Measurements from ENCODE around the gene CASP9.
"Not testable (repeated sequence)": the region's sequence is repeated elsewhere in the genome, so short reads cannot be mapped to it uniquely, and the experiment has no call there.

The CASP9 gene

DNA sequence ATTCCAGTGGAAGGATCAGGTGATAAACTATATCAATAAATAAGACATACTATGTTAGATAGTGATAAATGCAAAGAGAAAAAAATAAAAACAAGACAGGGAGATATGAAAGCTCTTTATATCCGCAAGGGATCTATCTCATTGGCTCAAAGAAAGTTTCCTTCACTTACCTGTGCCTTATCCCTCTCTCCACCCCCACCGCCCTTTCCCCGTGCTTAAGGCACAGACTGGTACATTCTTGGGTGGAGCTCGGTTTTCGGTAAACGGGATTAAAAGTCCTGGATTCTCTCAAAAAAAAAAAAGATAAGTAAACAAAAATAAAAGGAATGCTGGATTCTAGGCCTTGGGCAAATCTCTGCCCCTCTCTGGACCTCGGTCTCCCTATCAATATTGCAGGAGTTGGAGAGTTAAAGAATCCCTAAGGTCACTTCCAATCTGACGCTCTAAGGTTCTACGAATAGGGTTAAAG, 2.0 kb upstream of the CASP9 start:
- no peak for DNase-seq (ENCODE audit: low read depth in 3 of 3)

DNA sequence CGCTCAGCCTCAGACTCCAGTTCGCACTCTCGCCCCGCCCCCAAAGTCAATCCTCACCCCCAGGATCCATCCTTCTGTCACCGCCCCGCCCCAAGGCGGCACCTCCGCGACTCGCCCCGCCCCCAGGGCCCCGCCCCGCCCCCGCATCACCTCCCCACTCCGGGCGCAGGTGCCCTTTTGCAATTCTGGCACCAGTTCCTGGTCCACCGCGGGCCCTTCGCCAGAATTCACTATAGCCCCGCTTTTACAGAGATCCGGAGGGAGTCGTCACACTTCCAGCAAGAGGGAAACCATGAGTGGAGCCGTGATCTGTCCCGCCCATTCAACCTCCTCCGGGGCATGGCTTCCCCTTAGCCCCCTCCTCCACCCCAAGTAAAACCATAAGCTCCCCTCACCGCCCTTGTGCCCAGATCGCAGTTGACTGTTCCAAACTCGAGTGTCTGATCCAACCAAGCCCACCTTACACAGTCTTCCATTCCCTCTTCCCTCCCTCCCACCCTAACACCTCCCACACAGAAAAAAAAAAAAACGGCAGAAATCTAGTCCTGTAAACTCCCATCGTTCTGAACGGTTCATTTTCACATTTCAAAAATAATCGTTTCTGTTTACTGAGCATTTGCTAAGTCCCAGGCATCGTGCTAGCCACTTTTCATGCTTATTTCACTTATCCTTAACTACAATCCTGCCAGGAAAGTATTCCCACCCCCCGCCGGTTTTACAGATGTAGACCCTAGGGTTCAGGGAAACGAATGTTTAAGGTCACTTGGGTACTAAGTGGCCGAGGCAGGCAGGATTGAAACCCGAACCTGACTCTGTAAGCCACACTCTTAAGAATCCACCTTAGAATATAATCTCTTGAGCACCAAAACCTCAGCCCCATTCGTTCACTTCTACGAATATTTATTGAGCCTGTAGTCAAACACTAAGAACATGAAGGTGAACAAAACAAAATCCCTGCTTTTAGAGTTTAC, 1.3 kb upstream of the CASP9 start:
- peak in 1 of 3 donors; percentile 99 for DNase-seq (ENCODE audit: low read depth in 3 of 3)

DNA sequence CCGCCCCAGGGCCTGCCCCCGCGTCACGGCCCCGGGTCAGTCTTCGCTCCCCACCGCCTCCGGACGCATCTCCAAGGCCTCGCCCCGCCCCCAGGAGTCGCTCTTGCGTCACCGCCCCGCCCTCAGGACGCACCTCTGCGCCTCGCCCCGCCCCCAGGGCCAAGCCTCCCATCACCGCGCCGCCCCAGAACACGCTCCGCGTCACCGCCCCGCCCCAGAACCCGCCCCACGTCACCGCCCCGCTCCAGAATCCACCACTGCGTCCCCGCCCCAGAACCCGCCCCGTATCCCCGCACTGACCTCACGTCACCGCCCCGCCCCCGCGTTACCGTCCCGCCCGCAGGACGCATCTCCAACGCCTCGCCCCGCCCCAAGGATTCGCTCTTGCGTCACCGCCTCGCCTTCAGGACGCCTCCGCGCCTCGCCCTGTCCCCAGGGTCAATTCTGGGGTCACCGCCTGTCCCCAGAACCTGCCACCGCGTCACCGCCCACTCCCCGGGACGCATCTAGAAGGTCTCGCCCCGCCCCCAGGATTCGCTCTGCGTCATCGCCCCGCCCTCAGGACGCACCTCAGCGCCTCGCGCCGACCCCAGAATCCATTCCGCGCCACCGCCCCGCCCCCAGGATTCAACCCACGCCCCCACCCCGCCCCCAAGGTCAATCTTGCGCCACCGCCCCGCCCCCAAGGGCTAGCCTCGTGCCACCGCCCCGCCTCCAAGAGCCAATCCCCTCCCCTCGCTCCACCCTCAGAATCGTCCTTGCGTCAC, 451 bp upstream of the CASP9 start:
- DNase-seq (ENCODE audit: low read depth in 3 of 3), result peak; percentile 98 to 100 (median 99)

DNA sequence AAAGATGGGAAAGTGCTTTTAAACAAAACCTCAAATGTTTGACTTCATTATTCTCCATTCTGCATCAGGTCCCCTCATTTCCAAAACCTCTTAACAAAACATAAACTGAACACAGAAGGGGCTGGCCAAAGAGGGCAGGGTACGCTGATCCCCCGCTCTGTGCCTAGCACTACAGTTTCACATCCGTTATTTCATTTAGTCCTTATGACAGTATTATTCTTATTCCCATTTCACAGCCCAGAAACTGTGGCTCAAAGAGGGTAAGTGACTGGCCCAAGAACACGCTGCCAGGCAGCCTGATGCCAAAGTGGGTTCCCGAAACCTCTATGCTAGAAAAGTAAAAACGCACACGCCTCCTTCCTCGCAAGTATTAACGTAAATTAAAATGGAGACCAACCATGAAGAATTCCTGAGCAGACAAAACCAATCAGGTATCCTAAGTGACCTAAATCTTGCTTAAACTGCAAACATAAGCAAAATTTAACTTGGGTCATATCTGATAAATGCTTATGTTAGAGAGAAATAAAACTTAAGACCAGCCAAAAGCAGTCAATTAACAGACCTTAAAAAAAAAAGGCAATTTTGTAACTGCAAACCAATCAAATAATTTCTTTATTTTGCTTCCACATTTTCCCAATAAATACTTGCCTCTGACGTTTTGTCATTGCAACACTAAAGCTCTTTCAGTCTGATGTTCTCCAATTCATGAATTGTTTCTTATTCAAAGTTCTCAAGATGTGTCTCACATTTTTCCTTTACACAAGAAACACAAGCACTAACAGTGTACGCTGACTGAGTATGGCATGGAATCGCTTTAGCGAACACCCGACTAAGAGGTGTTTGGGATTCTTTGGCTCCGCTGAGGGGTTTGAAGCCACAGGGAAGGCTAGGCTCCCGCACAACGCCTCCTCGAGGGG, 653 bp downstream of the CASP9 start:
- DNase-seq (ENCODE audit: low read depth in 3 of 3), result peak in 1 of 3 donors; percentile 3

DNA sequence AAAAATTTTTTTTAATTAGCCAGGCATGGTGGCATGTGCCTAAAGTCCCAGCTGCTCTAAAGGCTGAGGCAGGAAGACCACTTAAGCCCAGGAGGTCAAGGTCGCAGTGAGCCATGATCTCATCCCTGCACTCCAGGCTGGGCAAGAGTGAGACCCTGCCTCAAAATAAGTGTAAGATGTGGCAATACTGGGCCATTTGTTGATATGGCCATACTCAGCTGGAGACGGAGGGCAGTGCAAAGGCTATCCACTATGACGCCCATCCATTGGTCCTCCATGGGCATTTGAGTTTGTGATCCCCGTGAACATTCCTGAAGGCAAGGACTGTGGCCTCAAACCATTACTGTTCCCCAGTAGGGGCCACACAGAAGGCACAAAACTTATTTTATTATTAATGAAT, 1.5 kb downstream of the CASP9 start:
- DNase-seq (ENCODE audit: low read depth in 3 of 3), result no peak

DNA sequence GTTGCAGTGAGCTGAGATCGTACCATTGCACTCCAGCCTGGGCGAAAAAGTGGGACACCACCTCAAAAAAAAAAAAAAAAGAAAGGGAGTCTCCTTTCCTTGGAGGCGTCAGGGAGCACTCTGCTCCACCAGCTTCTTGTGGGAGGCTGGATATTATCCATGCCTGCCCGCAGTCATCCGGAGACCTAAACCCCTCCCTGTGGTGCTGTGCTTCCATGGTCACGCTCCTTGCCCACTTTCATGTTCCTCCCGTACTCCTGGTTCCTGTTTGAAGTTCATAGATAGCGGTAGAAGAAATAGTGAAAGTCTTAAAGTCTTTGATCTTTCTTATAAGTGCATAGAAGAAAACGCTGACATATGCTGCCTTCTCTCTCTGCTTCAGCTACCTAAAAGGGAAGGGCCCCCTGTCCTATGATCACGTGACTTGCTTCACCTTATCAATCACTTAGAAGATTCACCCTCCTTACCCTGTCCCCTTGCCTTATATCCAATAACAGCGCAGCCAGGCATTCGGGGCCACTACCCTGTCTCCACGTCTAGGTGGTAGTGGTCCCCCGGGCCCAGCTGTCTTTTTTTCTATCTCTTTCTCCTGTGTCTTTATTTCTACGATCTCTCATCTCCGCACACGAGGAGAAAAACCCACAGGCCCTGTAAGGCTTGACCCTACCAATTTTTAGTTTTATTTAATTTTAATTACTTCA, 2.7 kb downstream of the CASP9 start:
- DNase-seq (ENCODE audit: low read depth in 3 of 3), result not testable (repeated sequence)

DNA sequence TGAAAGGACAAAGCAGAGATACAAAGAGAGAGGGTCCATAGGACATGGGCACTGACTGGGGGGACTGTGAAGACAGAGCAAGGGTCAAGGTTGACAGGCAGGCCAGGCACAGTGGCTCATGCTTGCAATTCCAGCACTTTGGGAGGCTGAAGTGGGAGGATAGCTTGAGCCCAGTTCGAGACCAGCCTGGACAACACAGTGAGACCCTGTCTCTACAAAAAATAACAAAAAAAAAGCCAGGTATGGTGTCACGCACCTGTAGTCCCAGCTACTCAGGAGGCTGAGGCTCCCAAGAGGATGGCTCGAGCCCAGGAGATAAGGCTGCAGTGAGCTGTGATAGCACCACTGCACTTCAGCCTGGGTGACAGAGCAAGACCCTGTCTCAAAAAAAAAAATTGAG, 4.4 kb downstream of the CASP9 start:
- no peak for DNase-seq (ENCODE audit: low read depth in 3 of 3)

DNA sequence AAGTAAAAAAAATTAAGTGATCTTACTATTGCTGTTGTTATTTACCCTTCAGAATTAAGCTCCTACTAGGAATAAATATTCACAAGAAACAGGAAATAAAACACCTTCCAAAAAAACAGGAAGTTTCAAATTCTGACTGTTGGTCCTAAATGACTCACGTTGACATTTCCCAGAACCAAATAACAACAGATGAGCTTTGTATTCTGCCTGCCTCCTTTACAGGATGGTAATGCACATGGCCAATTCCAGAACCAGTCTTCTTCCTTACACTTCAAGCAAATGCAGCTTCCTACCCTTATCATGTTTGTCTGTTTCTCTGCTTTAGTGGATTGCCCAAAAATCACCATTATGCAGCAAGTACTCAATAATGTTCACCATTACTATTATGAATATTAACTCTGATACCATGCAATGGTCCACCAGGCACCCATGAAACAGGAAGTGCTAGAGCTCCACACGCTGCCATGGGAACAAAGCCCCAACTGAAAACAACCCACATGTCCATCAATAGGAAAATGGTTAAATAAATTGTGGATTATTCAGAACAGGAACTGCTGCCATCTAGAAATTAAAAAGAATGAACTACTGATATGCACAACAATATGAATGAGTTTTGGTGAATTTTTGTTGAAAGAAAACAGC, 8.9 kb downstream of the CASP9 start:
- no peak for DNase-seq (ENCODE audit: low read depth in 3 of 3)

DNA sequence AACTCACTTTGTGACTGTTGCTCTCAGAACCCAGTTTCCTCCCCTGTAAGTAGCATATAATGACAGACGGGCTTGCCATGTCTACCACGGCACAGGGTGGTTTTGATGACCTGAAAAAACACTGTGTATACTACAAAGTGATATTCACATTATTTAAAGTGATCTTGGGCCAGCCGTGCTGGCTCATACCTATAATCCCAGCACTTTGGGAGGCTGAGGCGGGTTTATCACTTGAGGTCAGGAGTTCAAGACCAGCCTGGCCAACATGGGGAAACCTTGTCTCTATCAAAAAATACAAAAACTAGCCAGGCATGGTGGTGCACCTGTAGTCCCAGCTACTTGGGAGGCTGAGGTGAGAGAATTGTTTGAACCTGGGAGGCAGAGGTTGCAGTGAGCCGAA, 9.5 kb downstream of the CASP9 start:
- not testable (repeated sequence) for DNase-seq (ENCODE audit: low read depth in 3 of 3)

DNA sequence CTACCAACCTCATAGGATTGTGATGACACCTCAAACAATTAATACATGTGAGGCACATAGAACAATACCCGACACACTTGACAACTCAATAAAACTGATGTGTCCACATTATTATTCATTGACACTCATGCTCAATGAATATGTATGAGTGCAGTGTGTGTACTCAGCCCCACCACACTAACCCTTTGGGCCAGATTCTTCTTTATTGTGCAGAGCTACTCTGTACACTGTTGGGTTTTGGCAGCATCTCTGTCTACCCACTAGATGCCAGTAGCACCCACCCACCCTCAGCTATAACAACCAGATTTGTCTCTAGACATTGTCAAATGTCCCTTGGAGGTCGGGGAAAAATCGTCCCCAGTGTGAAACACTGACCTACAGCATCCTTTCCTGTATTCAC, 10.1 kb downstream of the CASP9 start:
- no peak for DNase-seq (ENCODE audit: low read depth in 3 of 3)

DNA sequence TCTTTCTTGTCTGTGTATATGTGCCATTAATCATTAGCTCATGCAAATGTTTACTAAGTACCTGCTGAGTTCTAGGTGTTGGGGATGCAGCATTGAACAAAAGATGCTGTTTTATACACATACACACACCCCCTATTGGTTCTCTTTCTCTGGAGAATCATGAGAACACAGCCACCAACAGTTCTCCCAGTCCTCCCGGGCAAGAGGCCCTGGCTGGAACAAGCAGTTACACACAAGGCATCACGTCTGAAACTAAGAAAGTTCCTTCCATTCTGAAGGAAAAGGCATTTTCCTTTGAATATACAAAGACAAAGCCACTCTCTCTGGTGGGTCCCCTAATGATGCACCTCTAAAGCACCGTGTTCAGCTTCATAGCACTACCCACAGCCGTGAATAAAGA, 10.8 kb downstream of the CASP9 start:
- no peak for DNase-seq (ENCODE audit: low read depth in 3 of 3)

DNA sequence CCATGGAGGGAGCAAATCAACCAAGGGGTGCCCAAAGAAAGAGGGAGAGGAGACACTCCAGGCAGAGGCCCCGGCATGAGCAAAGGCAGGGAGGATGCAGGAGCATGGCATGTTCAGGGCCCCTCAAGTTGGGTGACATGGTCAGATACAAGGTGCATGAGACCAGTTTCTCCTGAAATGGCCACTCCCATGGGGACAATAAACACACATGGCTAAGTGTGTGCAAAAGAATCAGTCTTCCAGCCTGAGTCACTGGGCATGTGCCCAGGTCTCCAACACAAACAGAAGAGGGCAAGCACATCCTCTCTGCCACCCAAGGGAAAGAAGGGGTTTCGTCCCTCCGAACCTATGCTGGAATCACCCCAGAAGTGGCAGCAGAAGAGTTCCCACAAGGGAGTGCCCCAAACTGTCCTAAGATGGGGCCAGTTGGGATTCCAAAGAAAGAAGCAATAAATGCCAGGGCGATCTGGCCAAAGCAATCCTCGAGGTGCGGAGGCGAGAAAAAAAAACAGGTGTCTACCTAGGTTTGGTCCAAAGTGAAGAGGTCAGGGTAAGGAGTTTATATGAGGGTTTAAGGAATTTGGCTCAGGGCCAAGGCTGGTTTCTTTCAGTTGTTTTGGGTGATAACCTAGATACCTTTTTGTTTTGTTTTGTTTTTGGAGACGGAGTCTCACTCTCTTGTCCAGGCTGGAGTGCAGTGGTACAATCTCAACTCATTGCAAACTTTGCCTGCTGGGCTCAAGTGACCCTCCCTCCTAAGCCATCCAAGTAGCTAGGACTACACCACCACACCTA, 13.2 kb downstream of the CASP9 start:
- no peak for DNase-seq (ENCODE audit: low read depth in 3 of 3)

DNA sequence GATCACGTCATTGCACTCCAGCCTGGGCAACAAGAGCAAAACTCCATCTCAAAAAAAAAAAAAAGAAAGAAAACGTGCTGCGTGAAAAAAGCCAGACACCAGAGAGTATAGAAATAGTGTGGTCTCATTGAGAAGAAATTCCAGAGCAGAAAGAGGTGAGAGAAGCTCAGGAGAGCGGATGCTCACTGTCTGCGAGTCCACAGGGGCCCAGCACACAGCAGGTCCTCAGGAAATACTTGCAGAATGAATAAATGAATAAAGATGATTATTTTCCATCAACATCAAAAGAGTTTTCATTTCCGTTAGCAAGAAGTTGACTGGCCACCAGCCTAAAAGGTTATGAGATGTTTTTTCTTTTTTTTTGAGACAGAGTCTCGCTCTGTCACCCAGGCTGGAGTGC, 14.4 kb downstream of the CASP9 start:
- DNase-seq (ENCODE audit: low read depth in 3 of 3), result no peak

DNA sequence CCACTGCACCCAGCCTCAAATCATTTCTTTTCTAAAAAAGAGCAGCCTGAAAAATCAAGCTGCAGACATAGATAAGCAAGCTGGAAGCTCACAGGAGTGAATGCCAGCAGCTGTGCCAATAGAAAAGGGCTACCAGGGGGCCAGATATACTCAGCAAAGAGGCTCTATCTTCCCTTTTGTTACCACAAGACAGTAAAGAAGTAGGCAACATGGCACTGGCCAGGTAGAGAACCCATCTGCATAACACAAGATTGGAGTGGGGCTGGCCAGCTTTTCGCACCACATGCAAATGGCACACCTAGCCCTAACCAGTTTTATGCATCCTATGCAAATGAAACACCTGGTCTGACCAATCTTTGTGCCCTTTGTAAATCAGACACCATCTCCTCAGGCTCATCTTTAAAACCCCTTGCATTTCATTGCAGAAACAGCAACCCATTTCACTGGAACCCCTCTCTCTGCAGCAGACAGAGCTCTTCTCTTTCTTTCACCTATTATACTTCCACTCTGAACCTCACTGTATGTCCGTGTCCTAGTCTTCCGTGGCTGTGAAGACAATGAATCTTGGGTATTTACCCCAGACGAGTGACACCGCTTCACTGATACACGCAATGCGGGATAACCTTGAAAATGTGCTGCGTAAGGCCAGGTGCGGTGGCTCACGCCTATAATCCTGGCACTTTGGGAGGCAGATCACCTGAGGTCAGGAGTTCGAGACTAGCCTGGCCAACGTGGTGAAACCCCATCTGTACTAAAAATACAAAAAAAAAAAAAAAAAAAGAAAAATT, 15.1 kb downstream of the CASP9 start:
- DNase-seq (ENCODE audit: low read depth in 3 of 3), result no peak

DNA sequence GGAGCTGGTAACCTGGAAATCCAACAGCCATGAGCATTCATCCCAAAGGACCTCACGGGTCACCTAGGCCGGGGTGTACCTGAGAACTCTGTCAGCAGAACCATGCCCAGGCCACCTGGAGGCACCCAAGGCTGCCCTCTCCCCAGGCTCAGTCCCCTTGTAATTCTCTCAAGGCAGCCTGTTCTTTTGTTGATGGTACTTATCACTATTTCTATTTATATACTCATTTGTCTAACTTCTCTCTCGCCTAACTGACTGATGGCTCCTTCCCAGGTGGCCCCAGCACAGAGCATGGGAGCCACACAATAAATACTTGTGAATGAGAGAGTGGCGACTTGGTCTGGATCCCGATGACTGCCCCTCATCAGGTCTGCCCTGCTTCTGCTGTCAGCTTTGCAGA, 16.7 kb downstream of the CASP9 start:
- DNase-seq (ENCODE audit: low read depth in 3 of 3), result no peak

DNA sequence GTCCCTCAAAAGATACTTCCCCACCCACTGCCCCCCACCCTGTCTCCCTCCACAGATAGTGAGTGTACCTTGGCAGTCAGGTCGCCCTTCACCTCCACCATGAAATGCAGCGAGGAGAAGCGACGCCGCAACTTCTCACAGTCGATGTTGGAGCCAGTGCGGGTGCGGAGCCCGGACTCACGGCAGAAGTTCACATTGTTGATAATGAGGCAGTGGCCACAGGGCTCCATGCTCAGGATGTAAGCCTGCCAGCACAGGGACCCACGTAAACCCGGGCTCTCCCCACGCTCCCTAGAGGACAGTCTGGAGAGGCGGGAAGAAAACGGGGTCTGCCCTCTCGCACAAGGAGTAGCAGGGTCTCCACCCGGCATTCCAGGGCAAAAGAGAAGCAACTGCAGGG, 17.2 kb downstream of the CASP9 start:
- no peak for DNase-seq (ENCODE audit: low read depth in 3 of 3)

DNA sequence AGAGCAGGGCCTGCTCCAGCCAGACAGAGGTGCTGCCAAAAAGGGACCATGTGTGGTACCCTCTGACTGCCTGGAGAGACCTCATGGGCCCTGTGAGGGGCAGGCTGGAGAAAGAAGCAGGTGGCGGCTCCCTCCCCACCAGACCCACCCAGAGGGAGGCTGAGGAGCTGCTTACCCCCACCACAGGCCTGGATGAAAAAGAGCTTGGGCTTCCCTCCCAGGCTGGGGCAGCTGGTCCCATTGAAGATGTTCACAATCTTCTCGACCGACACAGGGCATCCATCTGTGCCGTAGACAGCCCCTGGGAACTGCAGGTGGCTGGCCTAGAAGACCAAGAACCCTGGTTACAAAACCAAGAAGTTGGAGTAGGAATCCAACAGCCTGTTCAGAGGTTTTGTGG, 19.6 kb downstream of the CASP9 start:
- no peak for DNase-seq (ENCODE audit: low read depth in 3 of 3)

DNA sequence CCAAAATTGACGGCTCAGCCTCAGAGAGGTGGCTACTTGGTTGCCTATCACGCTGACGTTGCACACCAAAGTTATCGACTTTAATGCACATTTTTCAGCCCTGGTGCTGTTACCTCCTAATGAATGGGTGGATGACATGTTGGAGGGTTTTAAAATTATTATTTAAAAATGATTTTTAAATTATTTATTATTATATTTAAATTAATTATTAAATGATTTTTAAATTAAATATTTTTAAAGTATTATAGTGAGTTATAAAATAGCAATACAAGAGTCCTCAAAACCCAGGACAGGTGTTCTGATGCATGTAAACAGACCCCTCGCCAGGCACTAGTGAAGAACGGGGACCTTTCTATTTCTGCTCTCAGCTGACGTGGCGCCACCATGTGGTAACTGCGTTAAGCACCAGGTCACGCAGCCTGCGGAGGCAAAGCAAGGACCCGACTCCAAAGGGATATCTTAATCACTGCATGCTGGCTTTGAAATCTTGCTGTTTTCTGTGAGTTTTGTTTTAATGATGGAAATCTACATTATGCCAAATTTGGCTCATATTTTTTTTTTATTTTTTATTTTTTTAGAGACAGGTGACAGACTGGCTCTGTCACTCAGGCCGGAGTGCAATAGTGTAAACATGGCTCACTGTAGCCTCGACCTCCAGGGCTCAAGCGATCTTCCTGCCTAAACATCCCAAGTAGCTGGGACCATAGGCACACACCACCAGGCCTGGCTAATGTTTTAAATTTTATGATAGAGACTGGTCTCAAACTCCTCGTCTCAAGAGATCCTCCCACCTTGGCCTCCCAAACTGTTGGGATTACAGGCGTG, 22.6 kb downstream of the CASP9 start:
- peak; percentile 24 to 48 (median 44) for DNase-seq (ENCODE audit: low read depth in 3 of 3)

Measured in stimulated activated CD4-positive, alpha-beta T cell treated with anti-CD3 and anti-CD28 coated beads, TNF-alpha, amount 100 ng/mL, for 48 hours (primary cell).